ENCODE data around the gene HMOX1. TPM values are rescaled to one million over a fixed set of nuclear protein-coding genes. Genes with fewer than 3 reads are reported as not detected.

The HMOX1 gene
- total and polyA plus RNA-seq, 2 of the 13 experiments (the other 11 are each of a cell fraction or from before 2014, with no cell fraction given), result 53.6 to 67.4 TPM

DNA sequence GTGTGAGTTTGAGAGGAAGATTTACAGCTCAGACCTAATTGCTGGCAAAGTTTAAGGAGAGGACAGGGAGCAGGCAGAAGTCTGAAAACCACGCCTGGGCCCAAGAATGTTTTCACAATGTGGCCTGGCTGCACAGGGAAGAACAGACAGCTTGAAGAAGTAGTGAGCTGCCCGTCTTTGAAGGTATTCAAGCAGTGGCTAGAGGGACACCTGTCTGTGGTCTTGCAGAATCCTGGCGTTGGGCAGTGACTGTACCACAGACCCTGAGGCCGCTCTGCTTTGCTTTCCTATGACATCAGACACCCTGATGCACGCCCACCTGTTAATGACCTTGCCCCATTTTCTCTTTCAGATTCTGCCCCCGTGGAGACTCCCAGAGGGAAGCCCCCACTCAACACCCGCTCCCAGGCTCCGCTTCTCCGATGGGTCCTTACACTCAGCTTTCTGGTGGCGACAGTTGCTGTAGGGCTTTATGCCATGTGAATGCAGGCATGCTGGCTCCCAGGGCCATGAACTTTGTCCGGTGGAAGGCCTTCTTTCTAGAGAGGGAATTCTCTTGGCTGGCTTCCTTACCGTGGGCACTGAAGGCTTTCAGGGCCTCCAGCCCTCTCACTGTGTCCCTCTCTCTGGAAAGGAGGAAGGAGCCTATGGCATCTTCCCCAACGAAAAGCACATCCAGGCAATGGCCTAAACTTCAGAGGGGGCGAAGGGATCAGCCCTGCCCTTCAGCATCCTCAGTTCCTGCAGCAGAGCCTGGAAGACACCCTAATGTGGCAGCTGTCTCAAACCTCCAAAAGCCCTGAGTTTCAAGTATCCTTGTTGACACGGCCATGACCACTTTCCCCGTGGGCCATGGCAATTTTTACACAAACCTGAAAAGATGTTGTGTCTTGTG, 12.5 kb downstream of the HMOX1 start (continued):
- TF ChIP-seq, protein P1, sequence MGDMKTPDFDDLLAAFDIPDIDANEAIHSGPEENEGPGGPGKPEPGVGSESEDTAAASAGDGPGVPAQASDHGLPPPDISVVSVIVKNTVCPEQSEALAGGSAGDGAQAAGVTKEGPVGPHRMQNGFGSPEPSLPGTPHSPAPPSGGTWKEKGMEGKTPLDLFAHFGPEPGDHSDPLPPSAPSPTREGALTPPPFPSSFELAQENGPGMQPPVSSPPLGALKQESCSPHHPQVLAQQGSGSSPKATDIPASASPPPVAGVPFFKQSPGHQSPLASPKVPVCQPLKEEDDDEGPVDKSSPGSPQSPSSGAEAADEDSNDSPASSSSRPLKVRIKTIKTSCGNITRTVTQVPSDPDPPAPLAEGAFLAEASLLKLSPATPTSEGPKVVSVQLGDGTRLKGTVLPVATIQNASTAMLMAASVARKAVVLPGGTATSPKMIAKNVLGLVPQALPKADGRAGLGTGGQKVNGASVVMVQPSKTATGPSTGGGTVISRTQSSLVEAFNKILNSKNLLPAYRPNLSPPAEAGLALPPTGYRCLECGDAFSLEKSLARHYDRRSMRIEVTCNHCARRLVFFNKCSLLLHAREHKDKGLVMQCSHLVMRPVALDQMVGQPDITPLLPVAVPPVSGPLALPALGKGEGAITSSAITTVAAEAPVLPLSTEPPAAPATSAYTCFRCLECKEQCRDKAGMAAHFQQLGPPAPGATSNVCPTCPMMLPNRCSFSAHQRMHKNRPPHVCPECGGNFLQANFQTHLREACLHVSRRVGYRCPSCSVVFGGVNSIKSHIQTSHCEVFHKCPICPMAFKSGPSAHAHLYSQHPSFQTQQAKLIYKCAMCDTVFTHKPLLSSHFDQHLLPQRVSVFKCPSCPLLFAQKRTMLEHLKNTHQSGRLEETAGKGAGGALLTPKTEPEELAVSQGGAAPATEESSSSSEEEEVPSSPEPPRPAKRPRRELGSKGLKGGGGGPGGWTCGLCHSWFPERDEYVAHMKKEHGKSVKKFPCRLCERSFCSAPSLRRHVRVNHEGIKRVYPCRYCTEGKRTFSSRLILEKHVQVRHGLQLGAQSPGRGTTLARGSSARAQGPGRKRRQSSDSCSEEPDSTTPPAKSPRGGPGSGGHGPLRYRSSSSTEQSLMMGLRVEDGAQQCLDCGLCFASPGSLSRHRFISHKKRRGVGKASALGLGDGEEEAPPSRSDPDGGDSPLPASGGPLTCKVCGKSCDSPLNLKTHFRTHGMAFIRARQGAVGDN (CRISPR knock-in tag; IDR thresholded peaks at IDR 0.05), result peak; percentile 62
- TF ChIP-seq ZNF260 (CRISPR knock-in tag; IDR thresholded peaks at IDR 0.05; ENCODE audit: borderline replicate concordance, low read depth) (no peak), ZMYM3 (CRISPR knock-in tag; IDR thresholded peaks at IDR 0.05) (peak; percentile 35; the same call in 1 of the 2 replicates), NRL (CRISPR knock-in tag; IDR thresholded peaks at IDR 0.05; ENCODE audit: borderline replicate concordance) (no peak), ZNF552 (CRISPR knock-in tag; IDR thresholded peaks at IDR 0.05; ENCODE audit: borderline replicate concordance) (no peak), FOSL2 (CRISPR knock-in tag; IDR thresholded peaks at IDR 0.05) (no peak), ZNF33B (CRISPR knock-in tag; IDR thresholded peaks at IDR 0.05) (no peak), EHMT2 (IDR thresholded peaks at IDR 0.05; ENCODE audit: borderline replicate concordance, low read depth, low read length) (no peak), BCL6 (CRISPR knock-in tag; IDR thresholded peaks at IDR 0.05) (0 out of 2 replicates have a peak, but pooled peaks have one; percentile 9), HNF4A (CRISPR knock-in tag; IDR thresholded peaks at IDR 0.05) (peak; percentile 37; the same call in 1 of the 2 replicates), SP4 (CRISPR knock-in tag; IDR thresholded peaks at IDR 0.05) (no peak), SPEN (CRISPR knock-in tag; IDR thresholded peaks at IDR 0.05; ENCODE audit: low read depth) (no peak), ELF1 (CRISPR knock-in tag; IDR thresholded peaks at IDR 0.05) (no peak), ZZZ3 (CRISPR knock-in tag; IDR thresholded peaks at IDR 0.05; ENCODE audit: borderline replicate concordance) (no peak)
